ENCODE measurements around the gene SLC44A4.
A peak's percentile ranks its signal among the peaks of the same experiment; 100 is the strongest.
"Not testable (repeated sequence)": the region's sequence is repeated elsewhere in the genome, so short reads cannot be mapped to it uniquely, and the experiment has no call there.

Gene SLC44A4

GRCh38 chr6:31864123-31864562 lies 14.7 kb downstream of the SLC44A4 start:
- not testable (repeated sequence) for H3K27me3 ChIP-seq (ENCODE audit: insufficient read depth, low read length); H3K4me1 ChIP-seq (ENCODE audit: insufficient read depth, low read length); H3K27ac ChIP-seq (ENCODE audit: low read length); H3K9me3 ChIP-seq (ENCODE audit: insufficient read depth, low read depth, low read length)
- Histone ChIP-seq H3K9ac (ENCODE audit: low read depth, low read length) (peak overlapping the region; percentile 77; the same call in 1 of the 2 replicates), H3K4me3 (ENCODE audit: low read length) (peak overlapping the region; percentile 89), H3K36me3 (ENCODE audit: insufficient read depth, low read depth, low read length) (peaks cover 15% of the 10 kb centered on the region)

- Histone ChIP-seq H3K4me1 (ENCODE audit: insufficient read depth, low read length) (peaks cover 6% of the 10 kb centered on the region; the same call in 1 of the 2 replicates), H3K27me3 (ENCODE audit: insufficient read depth, low read length) (0 out of 2 replicates have a peak, but pooled peaks cover 6% of the 10 kb centered on the region), H3K36me3 (ENCODE audit: insufficient read depth, low read depth, low read length) (peaks cover 23% of the 10 kb centered on the region), H3K4me3 (ENCODE audit: low read length) (peak within 1 kb of the TSS; percentile 89), H3K9ac (ENCODE audit: low read depth, low read length) (peak within 1 kb of the TSS; percentile 81; the same call in 1 of the 2 replicates), H3K27ac (ENCODE audit: low read length) (peak within 1 kb of the TSS; percentile 34), H3K9me3 (ENCODE audit: insufficient read depth, low read depth, low read length) (no peaks in the 10 kb centered on the region)
Observed at GRCh38 chr6:31862344-31863235, 16.2 kb downstream of the SLC44A4 start, which contains the start of gene NEU1. Gene NEU1 (minus strand): TSS chr6:31862821. CDS start chr6:31862776, 45 bp downstream.

- peaks cover 25% of the 10 kb centered on the region for H3K36me3 ChIP-seq (ENCODE audit: insufficient read depth, low read depth, low read length)
- peaks cover 6% of the 10 kb centered on the region; the same call in 1 of the 2 replicates for H3K4me1 ChIP-seq (ENCODE audit: insufficient read depth, low read length)
- H3K9ac ChIP-seq (ENCODE audit: low read depth, low read length): peak overlapping the region; percentile 81; the same call in 1 of the 2 replicates
- no peaks in the 10 kb centered on the region for H3K9me3 ChIP-seq (ENCODE audit: insufficient read depth, low read depth, low read length)
- H3K4me3 ChIP-seq (ENCODE audit: low read length): peak overlapping the region; percentile 86
- H3K27ac ChIP-seq (ENCODE audit: low read length): no peak overlapping the region
- H3K27me3 ChIP-seq (ENCODE audit: insufficient read depth, low read length): 0 out of 2 replicates have a peak, but pooled peaks cover 6% of the 10 kb centered on the region
Observed at GRCh38 chr6:31861919-31862343, 16.9 kb downstream of the SLC44A4 start.

- H3K27me3 ChIP-seq (ENCODE audit: insufficient read depth, low read length): 0 out of 2 replicates have a peak, but pooled peaks cover 6% of the 10 kb centered on the region
- no peaks in the 10 kb centered on the region for H3K9me3 ChIP-seq (ENCODE audit: insufficient read depth, low read depth, low read length)
- H3K36me3 ChIP-seq (ENCODE audit: insufficient read depth, low read depth, low read length): peaks cover 25% of the 10 kb centered on the region
- peaks cover 6% of the 10 kb centered on the region; the same call in 1 of the 2 replicates for H3K4me1 ChIP-seq (ENCODE audit: insufficient read depth, low read length)
- no peak overlapping the region for H3K9ac ChIP-seq (ENCODE audit: low read depth, low read length)
- H3K27ac ChIP-seq (ENCODE audit: low read length): no peak overlapping the region
- H3K4me3 ChIP-seq (ENCODE audit: low read length): peak overlapping the region; percentile 86; the same call in 1 of the 2 replicates
Observed at GRCh38 chr6:31861150-31861549, 17.6 kb downstream of the SLC44A4 start.

- Histone ChIP-seq H3K4me3 (ENCODE audit: low read length) (no peak overlapping the region), H3K27ac (ENCODE audit: low read length) (no peak overlapping the region), H3K27me3 (ENCODE audit: insufficient read depth, low read length) (0 out of 2 replicates have a peak, but pooled peaks cover 6% of the 10 kb centered on the region), H3K4me1 (ENCODE audit: insufficient read depth, low read length) (peaks cover 6% of the 10 kb centered on the region; the same call in 1 of the 2 replicates), H3K9ac (ENCODE audit: low read depth, low read length) (no peak overlapping the region), H3K9me3 (ENCODE audit: insufficient read depth, low read depth, low read length) (0 out of 2 replicates have a peak, but pooled peaks cover under 1% of the 10 kb centered on the region), H3K36me3 (ENCODE audit: insufficient read depth, low read depth, low read length) (peaks cover 25% of the 10 kb centered on the region)
Observed at GRCh38 chr6:31860349-31860748, 18.4 kb downstream of the SLC44A4 start.

- peaks cover 25% of the 10 kb centered on the region for H3K36me3 ChIP-seq (ENCODE audit: insufficient read depth, low read depth, low read length)
- H3K27ac ChIP-seq (ENCODE audit: low read length): no peak overlapping the region
- H3K27me3 ChIP-seq (ENCODE audit: insufficient read depth, low read length): 0 out of 2 replicates have a peak, but pooled peaks cover 6% of the 10 kb centered on the region
- H3K4me1 ChIP-seq (ENCODE audit: insufficient read depth, low read length): peaks cover 6% of the 10 kb centered on the region; the same call in 1 of the 2 replicates
- H3K9ac ChIP-seq (ENCODE audit: low read depth, low read length): no peak overlapping the region
- H3K9me3 ChIP-seq (ENCODE audit: insufficient read depth, low read depth, low read length): 0 out of 2 replicates have a peak, but pooled peaks cover 3% of the 10 kb centered on the region
- H3K4me3 ChIP-seq (ENCODE audit: low read length): no peak overlapping the region
Observed at GRCh38 chr6:31859923-31860322, 18.9 kb downstream of the SLC44A4 start.

GRCh38 chr6:31858707-31859106 lies 20.1 kb downstream of the SLC44A4 start:
- peaks cover 25% of the 10 kb centered on the region for H3K36me3 ChIP-seq (ENCODE audit: insufficient read depth, low read depth, low read length)
- H3K4me1 ChIP-seq (ENCODE audit: insufficient read depth, low read length): peaks cover 4% of the 10 kb centered on the region; the same call in 1 of the 2 replicates
- no peak overlapping the region for H3K9ac ChIP-seq (ENCODE audit: low read depth, low read length)
- H3K9me3 ChIP-seq (ENCODE audit: insufficient read depth, low read depth, low read length): 0 out of 2 replicates have a peak, but pooled peaks cover 3% of the 10 kb centered on the region
- H3K27me3 ChIP-seq (ENCODE audit: insufficient read depth, low read length): 0 out of 2 replicates have a peak, but pooled peaks cover 6% of the 10 kb centered on the region
- no peak overlapping the region for H3K4me3 ChIP-seq (ENCODE audit: low read length)
- H3K27ac ChIP-seq (ENCODE audit: low read length): no peak overlapping the region

GRCh38 chr6:31857774-31858173 lies 21.0 kb downstream of the SLC44A4 start:
- H3K9me3 ChIP-seq (ENCODE audit: insufficient read depth, low read depth, low read length); H3K27me3 ChIP-seq (ENCODE audit: insufficient read depth, low read length); H3K4me3 ChIP-seq (ENCODE audit: low read length); H3K27ac ChIP-seq (ENCODE audit: low read length); H3K4me1 ChIP-seq (ENCODE audit: insufficient read depth, low read length); H3K9ac ChIP-seq (ENCODE audit: low read depth, low read length): not testable (repeated sequence)
- H3K36me3 ChIP-seq (ENCODE audit: insufficient read depth, low read depth, low read length): peaks cover 25% of the 10 kb centered on the region

GRCh38 chr6:31851980-31852718 lies 26.6 kb downstream of the SLC44A4 start:
- not testable (repeated sequence) for H3K27ac ChIP-seq (ENCODE audit: low read length); H3K4me1 ChIP-seq (ENCODE audit: insufficient read depth, low read length); H3K9ac ChIP-seq (ENCODE audit: low read depth, low read length); H3K9me3 ChIP-seq (ENCODE audit: insufficient read depth, low read depth, low read length); H3K4me3 ChIP-seq (ENCODE audit: low read length); H3K27me3 ChIP-seq (ENCODE audit: insufficient read depth, low read length); H3K36me3 ChIP-seq (ENCODE audit: insufficient read depth, low read depth, low read length)

- Histone ChIP-seq H3K9me3 (ENCODE audit: insufficient read depth, low read depth, low read length) (peaks cover 3% of the 10 kb centered on the region; the same call in 1 of the 2 replicates), H3K9ac (ENCODE audit: low read depth, low read length) (no peak overlapping the region), H3K27ac (ENCODE audit: low read length) (no peak overlapping the region)
Observed at GRCh38 chr6:31851485-31851832, 27.3 kb downstream of the SLC44A4 start.

GRCh38 chr6:31850765-31851484 lies 27.9 kb downstream of the SLC44A4 start:
- Histone ChIP-seq H3K9ac (ENCODE audit: low read depth, low read length) (no peak overlapping the region), H3K4me1 (ENCODE audit: insufficient read depth, low read length) (no peaks in the 10 kb centered on the region), H3K9me3 (ENCODE audit: insufficient read depth, low read depth, low read length) (peaks cover 3% of the 10 kb centered on the region; the same call in 1 of the 2 replicates)

More at GRCh38 chr6:31851485-31851832, 27.3 kb downstream of the SLC44A4 start:
- no peaks in the 10 kb centered on the region for H3K4me1 ChIP-seq (ENCODE audit: insufficient read depth, low read length)
- H3K36me3 ChIP-seq (ENCODE audit: insufficient read depth, low read depth, low read length): no peaks in the 10 kb centered on the region
- no peak overlapping the region for H3K4me3 ChIP-seq (ENCODE audit: low read length)
- no peaks in the 10 kb centered on the region for H3K27me3 ChIP-seq (ENCODE audit: insufficient read depth, low read length)

More at GRCh38 chr6:31850765-31851484, 27.9 kb downstream of the SLC44A4 start:
- Histone ChIP-seq H3K27ac (ENCODE audit: low read length) (no peak overlapping the region), H3K36me3 (ENCODE audit: insufficient read depth, low read depth, low read length) (no peaks in the 10 kb centered on the region), H3K4me3 (ENCODE audit: low read length) (no peak overlapping the region), H3K27me3 (ENCODE audit: insufficient read depth, low read length) (no peaks in the 10 kb centered on the region)

Data from iPS-20b (cell line).